GM03348 (cell line): ENCODE data around the gene FRMD5.
A peak's percentile ranks its signal among the peaks of the same experiment; 100 is the strongest.

Experiments
- DNase-seq: peaks from one replicate; pipeline ENCODE4 v3.0.0; 2012; ENCODE audit warnings: low spot score

Gene FRMD5

DNA sequence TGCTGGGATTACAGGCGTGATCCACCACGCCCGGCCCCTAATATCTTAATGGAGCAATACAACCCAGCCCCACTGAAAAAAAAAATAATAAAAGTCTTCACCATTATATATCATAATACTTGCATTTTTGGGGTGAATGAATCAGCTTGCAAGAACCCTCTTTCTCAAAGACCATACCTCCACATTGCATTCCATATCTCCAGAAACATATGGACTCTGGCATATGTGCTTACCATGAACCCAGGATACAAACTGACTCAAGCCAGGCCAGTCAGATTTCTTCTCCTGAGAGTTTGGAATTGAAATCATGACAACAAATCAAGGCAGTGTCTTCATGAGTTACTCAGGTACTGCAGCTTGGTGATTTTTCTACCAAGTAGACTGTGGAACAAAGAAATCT, 101.2 kb downstream of the FRMD5 start:
- no peak for DNase-seq

DNA sequence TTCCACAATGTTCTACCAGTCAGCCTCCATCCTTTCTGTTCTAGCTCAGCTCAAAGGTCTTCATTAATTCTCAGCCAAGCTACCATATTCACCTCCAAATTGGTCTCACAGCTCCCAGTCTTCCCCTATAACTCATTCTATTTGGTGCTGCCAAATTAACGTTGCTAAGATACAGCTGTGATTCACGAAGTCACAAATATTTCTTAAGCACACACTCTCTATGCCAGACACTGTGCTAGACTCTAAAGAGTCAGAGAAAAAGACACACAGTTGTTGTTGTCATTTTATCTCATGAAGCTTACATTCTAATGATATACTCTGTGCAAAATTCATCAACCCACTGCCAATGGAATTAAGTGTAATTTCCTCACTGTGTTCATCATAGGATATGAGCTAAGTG, 102.8 kb downstream of the FRMD5 start:
- peak; percentile 13 for DNase-seq

DNA sequence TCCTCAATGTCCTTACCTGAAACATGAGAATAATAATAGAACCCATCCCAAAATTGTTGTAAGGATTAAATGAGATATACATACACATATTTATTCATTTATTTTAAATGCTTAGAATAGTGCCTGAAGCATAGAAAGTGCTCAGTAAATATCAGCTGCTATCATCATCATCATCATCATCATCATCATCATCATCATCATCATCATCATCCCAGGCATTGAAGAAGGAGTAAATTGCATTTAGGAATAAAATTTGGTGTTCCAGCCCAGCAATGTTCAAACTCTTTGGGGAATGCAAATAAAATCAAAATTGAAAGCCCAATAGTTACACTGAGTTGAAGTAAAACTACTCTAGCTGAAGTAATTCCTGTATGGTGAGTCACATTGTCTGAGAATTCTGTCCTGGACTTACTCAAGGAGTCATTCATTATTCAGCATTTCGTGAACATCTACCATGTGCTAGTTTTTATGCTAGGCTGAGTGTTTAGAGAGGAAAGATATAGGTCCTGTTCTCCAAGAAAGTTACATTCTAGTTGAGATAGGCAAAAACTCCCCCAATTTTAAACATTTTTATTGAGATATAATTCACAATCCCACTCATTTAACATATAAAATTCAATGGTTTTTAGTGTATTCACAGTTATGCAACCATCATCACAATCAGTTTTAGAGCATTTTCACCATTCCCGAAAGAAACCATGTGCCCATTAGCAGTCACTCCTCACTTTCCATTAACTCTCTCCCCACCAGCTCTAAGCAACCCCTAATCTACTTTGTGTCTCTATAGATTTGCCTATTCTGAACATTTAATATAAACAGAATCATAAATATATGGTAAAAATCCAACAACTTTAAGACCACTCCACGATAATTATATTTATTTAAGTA, 107.2 kb downstream of the FRMD5 start:
- peak; percentile 81 for DNase-seq

DNA sequence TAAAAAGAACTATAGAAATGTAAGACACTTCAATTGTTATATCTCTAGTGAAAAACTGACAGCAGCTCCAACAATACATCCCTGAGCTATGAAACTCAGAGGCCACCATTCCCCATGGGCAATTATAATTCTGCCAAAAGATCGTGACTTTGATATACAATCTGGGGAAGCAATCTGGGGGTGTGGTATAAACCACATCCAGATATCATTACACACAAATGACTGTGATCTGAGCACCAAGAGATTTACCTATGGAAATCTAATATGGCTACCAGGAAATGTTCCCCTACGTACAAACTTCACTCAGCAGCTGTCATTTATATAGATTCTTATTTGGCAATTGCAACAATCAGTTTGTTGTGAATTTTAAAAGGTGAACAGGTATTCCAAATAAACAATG, 110.3 kb downstream of the FRMD5 start:
- DNase-seq = no peak

DNA sequence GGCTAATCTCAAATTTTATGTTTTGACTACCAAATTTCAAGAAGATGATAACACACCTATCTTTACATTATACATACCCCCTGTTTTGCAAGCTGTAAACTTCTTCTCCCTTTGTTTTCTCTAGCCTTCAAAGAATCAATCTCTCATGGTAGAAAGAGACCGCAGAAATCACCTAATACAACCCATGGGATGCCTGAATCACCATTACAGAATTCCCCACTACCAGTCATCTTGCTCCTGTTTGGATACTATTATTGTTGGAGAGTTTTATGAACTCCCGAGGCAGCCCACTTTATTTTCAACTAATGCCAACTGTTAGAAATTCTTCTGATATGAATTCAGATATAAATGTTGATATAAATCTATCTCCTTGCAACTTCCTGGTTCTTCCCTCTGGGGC, 110.9 kb downstream of the FRMD5 start:
- DNase-seq = no peak

DNA sequence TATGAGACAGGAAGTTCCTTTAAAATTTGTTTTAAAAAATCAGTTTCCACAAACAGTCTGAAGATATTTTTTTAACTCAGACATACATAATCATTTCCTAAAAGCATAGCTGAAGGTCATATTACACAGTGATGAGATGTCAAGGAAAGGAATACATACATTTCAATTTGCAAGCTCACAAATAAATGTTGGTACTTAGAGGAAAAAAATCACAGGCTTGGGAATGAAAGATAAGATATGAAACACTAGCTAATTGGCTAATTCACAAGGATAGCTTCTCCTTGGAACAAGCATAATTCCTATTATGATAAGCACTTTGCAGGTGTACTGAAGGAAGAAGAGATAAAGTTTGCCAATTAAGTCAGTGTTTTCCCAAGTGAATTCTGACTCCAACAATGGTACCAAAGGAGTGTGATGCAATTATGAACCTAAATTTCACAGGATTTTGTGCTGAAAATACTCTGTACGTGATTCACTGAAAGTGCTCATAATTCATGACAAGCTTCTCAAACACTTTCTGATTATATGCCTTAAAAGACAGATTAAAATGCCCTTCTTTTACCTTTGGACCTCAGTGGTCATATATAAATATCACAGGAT, 112.4 kb downstream of the FRMD5 start:
- no peak for DNase-seq

DNA sequence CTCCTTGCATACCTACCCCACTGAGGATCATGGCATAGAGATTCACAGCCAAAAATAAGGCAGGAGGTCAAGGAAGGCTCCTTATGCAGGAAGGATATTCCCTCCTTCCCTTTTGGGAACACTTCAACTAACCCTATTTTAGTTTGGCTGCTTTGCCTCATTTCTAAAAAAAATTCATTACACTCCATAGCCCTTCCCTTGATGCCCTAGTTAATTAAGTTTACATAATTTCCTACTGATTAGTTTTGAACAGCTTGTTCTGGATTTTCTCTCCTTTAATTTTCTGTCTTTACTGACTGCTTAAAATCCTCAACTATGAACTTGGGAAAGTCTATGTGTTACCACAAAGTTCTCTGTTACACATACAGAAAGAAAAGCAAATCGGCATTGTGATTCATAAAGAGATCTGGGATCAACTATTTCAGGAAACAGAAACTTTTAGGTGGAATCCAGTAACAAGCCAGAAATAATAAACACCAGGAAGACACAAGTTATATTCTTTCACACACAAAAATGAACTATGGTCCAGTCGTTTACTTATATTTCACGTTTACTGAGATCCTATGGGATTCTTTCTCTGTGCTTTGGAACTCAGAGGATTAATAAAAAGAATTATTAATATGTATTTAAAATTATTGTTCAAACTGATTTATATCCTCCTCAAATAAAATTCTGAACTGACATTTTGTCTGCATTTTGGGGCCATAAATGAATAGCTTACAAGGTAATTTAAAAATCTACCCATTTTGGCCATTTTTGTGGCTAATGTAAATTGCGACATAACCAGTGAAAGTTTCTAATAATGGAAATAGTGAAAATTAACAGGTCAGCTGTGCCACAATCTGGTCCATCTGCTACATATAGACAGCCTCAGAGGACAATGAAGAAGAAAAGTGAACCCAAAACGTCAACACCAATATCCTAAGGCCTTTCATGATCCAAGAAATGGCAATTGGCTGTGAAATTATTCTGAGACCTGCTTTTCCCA, 113.8 kb downstream of the FRMD5 start:
- DNase-seq = peak; percentile 10

DNA sequence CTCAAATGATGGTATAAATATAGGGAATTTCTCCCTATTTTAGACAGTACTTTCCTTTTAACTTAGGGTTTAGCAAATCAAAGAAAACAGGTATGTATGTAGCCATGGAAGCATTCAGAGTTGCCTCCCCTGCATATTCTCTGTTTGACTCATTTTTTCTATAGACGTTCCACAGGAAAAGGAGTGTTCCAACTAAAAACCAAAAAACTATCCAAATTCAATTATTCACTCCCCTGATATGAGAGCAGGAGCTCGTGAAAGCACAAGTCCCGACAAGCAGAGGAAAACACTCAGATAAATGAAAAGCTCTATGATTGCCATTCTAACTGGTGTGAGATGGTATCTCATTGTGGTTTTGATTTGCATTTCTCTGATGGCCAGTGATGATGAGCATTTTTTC, 119.5 kb downstream of the FRMD5 start:
- DNase-seq = peak; percentile 22

DNA sequence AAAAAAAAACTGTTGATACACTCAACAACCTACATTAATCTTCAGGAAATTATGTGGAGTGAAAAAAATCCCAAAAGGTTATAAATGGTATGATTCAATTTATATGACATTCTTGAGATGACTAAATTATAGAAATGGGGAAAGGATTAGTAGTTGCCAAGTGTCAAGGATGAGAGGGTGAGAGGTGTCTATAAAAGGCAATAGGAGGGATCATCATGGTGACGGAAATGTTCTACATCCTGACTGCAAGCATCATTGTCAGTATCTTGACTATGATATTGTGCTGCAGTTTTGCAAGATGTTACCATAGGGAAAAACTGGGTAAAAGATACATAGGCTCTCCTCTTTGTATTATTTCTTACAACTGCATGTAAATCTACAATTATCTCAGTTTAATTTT, 125.6 kb downstream of the FRMD5 start:
- no peak for DNase-seq

DNA sequence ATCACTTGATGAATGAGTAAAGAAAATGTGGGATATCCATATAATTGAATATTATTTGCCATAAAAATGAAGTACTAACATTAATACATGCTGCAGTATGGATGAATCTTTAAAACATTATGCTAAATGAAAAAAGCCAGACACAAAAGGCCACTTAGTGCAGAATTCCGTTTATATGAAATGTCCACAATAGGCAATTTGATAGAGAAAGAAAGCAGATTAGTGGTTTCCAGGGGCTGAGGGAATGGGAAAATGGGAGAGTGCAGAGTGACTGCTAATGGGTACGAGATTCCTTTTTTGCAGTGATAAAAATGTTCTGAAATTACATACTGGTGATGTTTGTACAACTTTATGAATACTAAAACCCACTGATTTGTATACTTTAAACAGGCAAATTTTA, 126.7 kb downstream of the FRMD5 start:
- no peak for DNase-seq

DNA sequence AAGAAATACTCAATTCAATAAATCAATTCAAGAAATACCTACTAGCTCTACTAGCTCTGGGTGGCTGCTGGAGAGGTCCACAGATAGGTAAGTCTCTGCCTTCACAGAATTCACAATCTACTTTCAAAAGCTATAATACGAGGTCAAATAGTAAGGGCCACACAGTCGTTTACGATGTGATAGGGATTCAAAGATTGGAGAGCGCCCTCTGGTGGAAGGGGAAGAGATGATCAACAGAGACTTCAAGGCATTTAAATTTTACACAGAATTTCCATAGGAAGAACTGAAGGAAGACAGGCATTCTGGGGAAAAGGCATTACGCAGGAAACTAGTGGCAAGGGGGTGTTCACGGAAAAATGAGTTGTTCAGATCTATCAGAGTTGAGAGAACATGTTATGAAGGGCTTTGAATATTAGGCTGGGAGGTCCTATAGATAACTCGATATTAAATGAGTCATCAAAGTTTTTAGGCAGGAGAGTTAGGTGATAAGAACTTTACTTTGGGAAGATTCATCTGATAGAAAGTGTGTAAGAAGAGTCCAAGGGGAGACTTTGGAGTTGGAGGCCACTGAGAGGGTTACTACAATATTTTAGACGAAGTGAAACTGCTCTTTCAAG, 128.8 kb downstream of the FRMD5 start:
- peak; percentile 59 for DNase-seq

DNA sequence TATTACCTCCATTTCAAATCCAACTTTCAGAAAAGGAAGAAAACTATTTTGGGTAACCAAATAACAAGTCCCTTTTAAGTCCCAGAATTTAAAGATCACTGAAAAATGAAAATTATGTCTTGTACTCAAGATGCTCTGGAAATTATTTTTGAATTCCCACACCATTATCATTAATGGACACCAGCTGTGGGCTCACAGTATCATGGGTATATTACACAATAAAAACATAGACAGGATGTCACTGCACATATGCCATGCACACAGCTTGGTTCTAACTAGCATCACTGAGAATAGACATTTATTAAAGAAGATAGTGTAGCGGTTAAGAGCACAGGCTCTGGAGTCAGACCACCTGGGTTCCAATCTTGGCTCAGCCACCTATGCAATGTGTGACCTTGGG, 130.4 kb downstream of the FRMD5 start:
- DNase-seq = peak; percentile 29

DNA sequence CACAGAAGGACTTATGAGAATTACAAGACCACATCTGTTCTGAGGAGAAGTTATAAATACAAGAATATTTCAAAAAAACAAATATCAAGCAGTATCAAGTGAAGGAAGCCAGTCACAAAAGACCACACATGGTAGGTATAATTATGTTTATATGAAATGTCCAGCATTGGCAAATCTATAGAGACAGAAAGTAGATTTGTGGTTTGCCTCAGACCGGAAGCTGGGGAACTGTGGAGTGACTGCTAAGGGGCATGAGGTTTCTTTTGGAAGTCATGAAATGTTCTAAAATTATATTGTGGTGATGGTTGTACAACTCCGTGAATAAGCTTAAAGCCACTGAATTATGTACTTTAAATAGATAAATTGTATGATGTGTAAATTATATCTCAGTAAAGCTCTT, 136.9 kb downstream of the FRMD5 start:
- no peak for DNase-seq

DNA sequence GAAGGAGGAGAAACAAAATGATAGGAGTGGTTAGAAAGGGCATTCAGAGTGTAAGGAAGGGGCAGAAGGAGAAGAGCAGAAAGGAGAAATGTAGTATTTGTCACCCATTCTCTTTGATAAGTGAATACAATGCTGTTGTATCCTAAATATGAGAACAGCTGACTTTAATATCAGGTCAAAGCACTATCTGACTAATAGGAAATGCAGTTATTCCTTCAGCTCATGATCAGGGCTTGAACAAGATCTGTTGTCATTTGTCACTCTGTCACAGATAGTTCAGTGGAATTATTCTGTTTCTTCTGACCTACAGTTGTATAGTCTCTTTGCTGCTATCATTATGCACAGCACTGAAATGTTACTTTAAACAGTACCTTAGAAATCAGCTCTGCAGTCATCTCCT, 149.4 kb downstream of the FRMD5 start:
- no peak for DNase-seq

DNA sequence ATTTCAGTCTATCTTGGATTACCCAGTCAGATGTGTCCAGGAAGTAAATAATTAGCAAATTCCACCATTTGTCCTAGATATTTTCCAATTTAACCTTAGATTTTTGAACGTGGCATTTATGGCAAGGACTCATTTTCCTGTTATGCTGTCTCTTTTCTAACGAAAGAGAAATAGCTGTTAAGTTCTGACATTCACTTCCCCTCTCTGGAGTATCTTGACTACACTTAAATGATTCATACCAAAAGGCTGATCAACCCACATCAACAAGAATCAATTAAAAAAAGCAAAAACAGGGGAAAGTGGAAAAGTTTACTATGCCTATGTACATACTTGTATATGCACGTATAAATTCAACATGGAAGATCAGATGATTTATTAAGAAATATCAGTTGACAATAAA, 149.9 kb downstream of the FRMD5 start:
- DNase-seq = no peak

DNA sequence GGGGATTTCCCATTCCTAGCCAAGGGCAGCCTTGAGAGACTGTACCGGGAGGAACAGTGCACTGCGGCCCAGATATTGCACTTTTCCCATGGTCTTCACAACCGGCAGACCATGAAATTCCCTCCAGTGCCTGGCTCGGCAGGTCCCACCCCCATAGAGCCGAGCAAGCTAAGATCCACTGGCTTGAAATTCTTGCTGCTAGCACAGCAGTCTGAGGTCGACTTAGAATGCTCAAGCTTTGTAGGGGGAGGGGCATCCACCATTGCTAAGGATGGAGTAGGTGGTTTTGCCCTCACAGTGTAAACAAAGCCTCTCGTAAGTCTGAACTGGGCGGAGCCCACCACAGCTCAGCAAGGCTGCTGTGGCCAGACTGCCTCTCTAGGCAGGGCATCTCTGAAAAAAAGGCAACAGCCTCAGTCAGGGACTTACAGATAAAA, 156.3 kb downstream of the FRMD5 start:
- no peak for DNase-seq

DNA sequence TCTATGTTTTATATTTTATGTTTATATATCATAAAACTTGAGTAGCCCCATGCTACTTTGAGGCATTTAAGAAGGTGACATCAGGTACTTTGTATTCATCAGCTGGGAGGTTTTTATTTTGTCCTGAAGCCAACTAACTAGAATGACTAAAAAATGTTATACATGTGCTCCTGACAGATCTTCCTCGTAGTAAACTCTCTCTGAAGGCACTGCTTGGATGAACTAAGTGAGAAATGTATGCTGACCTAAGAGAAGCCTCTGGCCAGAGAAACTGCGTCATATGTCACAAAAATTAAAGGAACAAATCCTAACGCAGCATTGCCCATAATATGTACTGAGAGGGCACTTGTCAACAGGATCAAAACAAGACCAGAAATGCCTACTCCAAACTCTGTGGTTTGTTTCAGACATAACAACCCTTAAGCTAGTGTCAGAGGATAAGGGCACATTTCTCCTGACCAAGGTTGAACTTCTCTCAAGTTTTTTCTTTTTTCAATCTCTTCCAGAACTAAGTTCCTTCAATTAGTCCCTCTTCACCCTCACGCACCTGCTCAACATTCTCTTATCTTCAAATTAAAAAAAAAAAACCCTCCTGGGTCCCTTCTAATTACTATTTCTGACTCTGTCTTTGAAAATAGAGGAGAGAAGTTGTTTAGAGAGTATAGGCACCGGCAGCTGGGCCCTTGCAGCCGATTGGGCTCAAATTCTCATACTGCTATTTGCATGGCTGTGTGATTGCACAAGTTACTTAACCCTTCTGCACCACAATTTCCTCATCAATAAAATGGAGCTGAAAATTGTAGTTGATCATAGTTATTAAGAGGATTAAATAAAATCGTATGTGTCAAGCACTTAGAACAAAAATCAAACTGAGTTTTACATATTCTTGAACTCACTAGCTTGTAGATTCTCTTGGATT, 159.0 kb downstream of the FRMD5 start:
- peak; percentile 9 for DNase-seq

DNA sequence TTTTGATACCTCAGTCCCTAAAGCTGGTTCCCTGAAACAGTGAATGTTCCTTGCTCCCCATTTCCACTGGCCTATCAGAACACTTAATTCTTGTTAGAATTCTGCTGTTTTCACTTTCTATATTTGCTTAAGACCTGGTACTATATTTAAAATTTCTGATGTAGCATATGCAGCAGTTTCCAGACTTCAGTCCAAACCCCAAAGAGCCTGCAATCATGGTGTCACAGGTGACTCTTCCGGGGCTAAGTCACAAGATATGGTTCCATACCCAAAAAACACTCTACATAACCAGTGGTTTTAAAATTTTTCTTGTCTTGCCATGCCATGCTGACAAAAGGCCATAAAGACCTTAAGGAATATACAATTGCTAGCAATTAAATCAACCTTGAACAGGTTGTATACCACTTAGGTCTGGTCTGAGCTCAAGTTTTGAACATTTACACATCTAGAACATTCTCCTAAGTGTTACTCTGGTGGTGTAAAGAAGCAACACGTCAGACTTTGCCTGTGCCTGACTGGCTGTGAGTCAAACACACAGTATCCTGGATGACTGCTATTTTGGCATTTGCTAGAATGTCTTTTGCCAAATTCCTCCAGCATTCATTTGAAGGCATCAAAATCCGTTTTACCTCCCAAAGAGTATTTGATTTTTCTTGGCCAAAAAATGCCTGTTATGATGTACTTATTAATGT, 160.0 kb downstream of the FRMD5 start:
- peak; percentile 75 for DNase-seq

DNA sequence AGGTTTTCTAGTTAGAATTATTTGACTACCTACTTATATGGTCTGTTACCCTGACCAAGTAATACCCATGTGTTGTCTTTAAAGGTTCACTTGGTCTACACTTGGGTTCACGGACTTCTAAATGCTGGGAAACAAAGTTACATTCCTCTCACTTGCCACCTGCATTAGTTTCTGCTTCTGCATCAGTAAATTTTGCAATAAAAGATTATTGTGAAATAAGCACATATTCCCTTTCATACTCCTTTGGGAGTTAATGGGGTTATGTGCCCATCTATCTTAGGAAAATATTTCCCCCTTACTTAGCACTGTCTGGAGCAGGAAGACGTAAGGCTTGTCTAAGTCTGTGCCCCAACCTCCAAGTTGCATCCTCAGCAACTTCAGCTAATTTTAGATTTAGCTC, 160.7 kb downstream of the FRMD5 start:
- DNase-seq = peak; percentile 7

DNA sequence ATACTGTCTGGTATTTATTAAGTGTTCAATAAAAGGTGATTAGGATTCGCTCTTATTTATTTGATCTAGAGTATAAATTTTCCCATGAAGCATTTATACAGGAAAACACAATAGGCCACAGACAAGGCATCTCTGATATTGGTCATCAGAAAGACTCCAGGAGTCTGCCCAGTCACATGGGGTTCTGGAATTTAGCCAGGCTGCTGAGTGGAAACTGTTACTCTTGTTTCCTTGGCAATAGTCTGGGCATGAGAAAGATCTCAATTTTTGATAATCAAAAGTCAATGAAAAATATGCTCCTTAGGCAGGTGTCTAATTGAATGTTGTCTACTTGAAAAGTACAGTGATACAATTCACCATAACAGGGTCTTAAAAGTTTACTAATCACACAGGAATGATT, 161.2 kb downstream of the FRMD5 start:
- no peak for DNase-seq
